ENCODE data around the gene ABCC10. TPM values are rescaled to one million over a fixed set of nuclear protein-coding genes. Genes with fewer than 3 reads are reported as not detected.
"Not testable (repeated sequence)": the region's sequence is repeated elsewhere in the genome, so short reads cannot be mapped to it uniquely, and the experiment has no call there.

ABCC10 gene
- total RNA-seq, 6 donors from 2014 or later = 18.8 to 75.4 (median 34.2) TPM

DNA sequence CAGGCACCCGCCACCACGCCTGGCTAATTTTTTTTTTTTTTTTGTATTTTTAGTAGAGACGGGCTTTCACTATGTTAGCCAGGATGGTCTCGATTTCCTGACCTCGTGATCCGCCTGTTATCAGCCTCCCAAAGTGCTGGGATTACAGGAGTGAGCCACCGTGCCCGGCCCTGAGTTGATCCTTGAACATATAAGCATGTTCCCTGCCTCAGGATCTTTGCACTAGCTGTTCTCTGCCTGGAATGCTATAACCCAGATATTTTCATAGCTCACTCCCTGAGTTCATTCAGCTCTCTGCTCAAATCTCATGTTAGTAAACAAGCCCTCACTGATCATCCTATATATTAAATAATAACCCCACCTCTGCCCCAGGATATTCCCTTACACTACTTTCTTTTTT lies 37.0 kb downstream of the ABCC10 start:
- TF ChIP-seq EP300 (IDR thresholded peaks at IDR 0.05) = no peak
- TF ChIP-seq, protein P1, sequence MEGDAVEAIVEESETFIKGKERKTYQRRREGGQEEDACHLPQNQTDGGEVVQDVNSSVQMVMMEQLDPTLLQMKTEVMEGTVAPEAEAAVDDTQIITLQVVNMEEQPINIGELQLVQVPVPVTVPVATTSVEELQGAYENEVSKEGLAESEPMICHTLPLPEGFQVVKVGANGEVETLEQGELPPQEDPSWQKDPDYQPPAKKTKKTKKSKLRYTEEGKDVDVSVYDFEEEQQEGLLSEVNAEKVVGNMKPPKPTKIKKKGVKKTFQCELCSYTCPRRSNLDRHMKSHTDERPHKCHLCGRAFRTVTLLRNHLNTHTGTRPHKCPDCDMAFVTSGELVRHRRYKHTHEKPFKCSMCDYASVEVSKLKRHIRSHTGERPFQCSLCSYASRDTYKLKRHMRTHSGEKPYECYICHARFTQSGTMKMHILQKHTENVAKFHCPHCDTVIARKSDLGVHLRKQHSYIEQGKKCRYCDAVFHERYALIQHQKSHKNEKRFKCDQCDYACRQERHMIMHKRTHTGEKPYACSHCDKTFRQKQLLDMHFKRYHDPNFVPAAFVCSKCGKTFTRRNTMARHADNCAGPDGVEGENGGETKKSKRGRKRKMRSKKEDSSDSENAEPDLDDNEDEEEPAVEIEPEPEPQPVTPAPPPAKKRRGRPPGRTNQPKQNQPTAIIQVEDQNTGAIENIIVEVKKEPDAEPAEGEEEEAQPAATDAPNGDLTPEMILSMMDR (IDR thresholded peaks at IDR 0.05) = no peak
- no peak for TF ChIP-seq POLR2A (IDR thresholded peaks at IDR 0.05)
- no peak for TF ChIP-seq POLR2AphosphoS5 (IDR thresholded peaks at IDR 0.05)
- ATAC-seq (ENCODE audit: low FRiP score in 2 of 2) = no peak

DNA sequence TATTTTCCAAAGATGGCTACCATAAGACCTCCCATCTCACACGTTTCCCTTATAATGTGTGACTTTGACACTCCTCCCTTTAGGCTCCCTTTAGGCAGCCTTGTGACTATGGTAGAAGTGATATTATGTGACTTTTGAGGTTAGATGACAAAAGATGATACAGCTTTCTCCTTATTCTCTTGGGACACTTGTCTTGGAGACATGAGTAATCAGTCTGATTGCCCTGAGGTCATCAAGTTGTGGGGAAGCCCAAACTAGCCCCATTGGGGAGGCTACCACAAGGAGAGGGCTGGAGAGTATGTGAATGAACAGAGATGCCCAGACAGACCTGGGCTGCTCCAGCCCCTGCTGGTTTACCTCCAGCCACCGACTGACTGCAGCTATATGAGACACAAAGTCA lies 38.6 kb downstream of the ABCC10 start:
- no peaks in the 10 kb centered on the region for H3K9me3 ChIP-seq
- H3K4me1 ChIP-seq = no peaks in the 10 kb centered on the region
- H3K36me3 ChIP-seq = no peaks in the 10 kb centered on the region
- no peaks in the 10 kb centered on the region for H3K27me3 ChIP-seq
- no peak for ATAC-seq (ENCODE audit: low FRiP score in 2 of 2)
- WGBS, 2 donors = 76 to 79% methylated on average over 2 of the region's 2 CpGs
- no peak overlapping the region for H3K27ac ChIP-seq
- H3K4me3 ChIP-seq = no peak overlapping the region
- no peak for TF ChIP-seq POLR2A (IDR thresholded peaks at IDR 0.05)
- TF ChIP-seq POLR2AphosphoS5 (IDR thresholded peaks at IDR 0.05) = no peak
- no peak for DNase-seq

More for the DNA sequence above, 37.0 kb downstream of the ABCC10 start:
- H3K36me3 ChIP-seq = no peaks in the 10 kb centered on the region
- H3K27ac ChIP-seq = no peak overlapping the region
- H3K4me3 ChIP-seq = no peak overlapping the region
- no peaks in the 10 kb centered on the region for H3K4me1 ChIP-seq
- DNase-seq = no peak
- H3K27me3 ChIP-seq = no peaks in the 10 kb centered on the region
- no peaks in the 10 kb centered on the region for H3K9me3 ChIP-seq
- 79 to 90% methylated on average over 8 of the region's 8 CpGs for WGBS, 2 donors

DNA sequence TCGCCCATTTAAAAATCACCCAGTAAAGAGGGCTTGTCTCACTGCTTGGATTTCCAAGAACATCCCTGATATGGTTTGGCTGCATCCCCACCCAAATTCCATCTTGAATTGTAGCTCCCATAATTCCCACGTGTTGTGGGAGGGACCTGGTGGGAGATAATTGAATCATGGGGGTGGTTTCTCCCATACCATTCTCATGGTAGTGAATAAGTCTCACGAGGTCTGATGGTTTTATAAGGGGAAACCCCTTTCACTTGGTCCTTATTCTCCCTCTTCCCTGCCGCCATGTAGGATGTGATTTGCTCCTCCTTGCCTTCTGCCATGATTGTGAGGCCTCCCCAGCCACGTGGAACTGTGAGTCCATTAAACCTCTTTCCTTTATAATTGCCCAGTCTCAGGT lies 39.9 kb downstream of the ABCC10 start:
- WGBS, 2 donors = 67 to 69% methylated on average over 5 of the region's 5 CpGs
- H3K36me3 ChIP-seq; ATAC-seq (ENCODE audit: low FRiP score in 2 of 2); H3K9me3 ChIP-seq; H3K4me3 ChIP-seq; H3K27me3 ChIP-seq; H3K27ac ChIP-seq; H3K4me1 ChIP-seq; DNase-seq: not testable (repeated sequence)

DNA sequence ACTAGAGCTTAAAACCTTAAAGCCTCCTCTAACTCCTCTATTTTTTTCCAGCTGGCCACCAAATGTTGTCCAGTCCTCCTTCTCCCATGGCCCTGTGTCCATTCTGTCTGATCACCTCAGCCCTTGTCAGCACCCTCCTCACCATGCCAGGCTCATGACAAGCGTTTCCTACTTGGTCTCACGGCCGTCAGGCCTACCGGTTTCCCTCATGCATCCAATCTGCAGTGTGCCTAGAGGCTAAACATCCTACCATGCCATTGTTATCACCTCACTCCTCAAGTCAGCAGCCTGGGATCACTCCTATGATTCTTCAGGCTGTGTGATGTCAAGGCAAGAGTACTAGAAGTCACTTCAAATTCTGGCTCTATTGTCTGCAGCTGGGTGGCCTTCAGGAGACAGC lies 40.4 kb downstream of the ABCC10 start:
- no peak overlapping the region for H3K27ac ChIP-seq
- no peak for DNase-seq
- no peaks in the 10 kb centered on the region for H3K36me3 ChIP-seq
- WGBS, 2 donors = 71 to 78% methylated on average over 4 of the region's 4 CpGs
- no peaks in the 10 kb centered on the region for H3K27me3 ChIP-seq
- no peak for TF ChIP-seq EP300 (IDR thresholded peaks at IDR 0.05)
- no peak for TF ChIP-seq POLR2A (IDR thresholded peaks at IDR 0.05)
- TF ChIP-seq, protein P1 (IDR thresholded peaks at IDR 0.05) = no peak
- TF ChIP-seq POLR2AphosphoS5 (IDR thresholded peaks at IDR 0.05) = no peak
- no peak for ATAC-seq (ENCODE audit: low FRiP score in 2 of 2)
- H3K4me3 ChIP-seq = no peak overlapping the region
- H3K9me3 ChIP-seq = no peaks in the 10 kb centered on the region
- H3K4me1 ChIP-seq = no peaks in the 10 kb centered on the region

DNA sequence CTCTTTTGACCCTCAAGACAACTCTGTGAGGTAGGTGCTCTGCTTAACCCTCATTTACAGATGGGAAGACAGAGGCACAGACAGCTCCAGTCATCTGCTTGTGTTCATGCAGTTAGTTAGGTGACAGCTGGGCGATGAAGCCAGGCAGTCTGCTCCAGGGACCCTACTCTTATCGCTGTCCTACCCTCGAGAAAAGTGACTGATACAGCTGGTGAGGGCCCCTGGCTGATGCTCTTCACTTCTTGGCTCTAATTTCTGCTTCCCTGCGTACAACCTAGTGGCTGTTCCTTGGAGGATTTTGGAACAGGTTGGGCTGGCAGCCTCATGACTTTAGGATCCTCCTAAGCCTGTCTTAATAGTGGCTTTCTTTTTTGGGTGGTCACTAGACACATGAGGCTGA lies 40.9 kb downstream of the ABCC10 start:
- 77 to 90% methylated on average over 3 to 4 of the region's 4 CpGs for WGBS, 2 donors
- ATAC-seq (ENCODE audit: low FRiP score in 2 of 2) = no peak

More for the DNA sequence above, 40.9 kb downstream of the ABCC10 start:
- Histone ChIP-seq H3K9me3 (no peaks in the 10 kb centered on the region), H3K27ac (no peak overlapping the region), H3K4me3 (no peak overlapping the region), H3K4me1 (no peaks in the 10 kb centered on the region), H3K27me3 (no peaks in the 10 kb centered on the region), H3K36me3 (no peaks in the 10 kb centered on the region)
- TF ChIP-seq POLR2A (IDR thresholded peaks at IDR 0.05) (no peak), POLR2AphosphoS5 (IDR thresholded peaks at IDR 0.05) (no peak), EP300 (IDR thresholded peaks at IDR 0.05) (no peak)
- TF ChIP-seq, protein P1 (IDR thresholded peaks at IDR 0.05) = no peak
- no peak for DNase-seq

Measured in upper lobe of left lung (tissue), 6 donors.